Measurements from ENCODE around the gene GIPC3. TPM values are rescaled to one million over a fixed set of nuclear protein-coding genes. Genes with fewer than 3 reads are reported as not detected.

The GIPC3 gene
- total and polyA plus RNA-seq, 2 experiments from 2014 or later = 0.48 to 0.59 TPM

DNA sequence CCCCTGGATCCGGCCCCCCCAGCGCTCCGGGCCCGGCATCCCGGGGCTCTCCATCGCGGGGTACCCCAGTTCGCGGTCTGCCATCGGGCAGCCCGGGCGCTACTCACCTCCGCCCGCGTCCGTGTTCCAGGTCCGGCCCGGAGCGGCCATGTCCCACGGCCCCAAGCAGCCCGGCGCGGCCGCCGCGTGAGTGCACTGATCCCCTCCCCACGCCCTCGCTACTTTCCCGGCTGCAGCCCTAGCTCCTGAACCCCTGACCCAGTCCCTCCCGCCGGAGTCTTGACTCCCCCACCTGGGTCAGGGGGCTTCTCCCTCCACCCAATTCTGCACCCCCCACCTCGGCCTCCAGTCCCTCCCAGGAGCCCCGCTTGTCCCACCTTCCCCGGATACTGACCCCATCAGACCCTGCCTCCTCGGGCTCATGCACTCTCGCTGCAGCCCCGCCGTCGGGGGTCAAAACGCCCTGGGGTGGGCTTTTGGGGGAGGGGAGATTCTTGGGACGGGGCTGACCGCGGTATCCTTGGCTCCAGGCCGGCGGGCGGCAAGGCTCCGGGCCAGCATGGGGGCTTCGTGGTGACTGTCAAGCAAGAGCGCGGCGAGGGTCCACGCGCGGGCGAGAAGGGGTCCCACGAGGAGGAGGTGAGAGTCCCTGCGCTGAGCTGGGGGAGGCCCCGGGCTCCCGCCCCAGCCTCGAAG lies 12.0 kb upstream of the GIPC3 start:
- H3K27ac ChIP-seq (ENCODE audit: low read depth) = no peak overlapping the region
- DNase-seq (ENCODE audit: low spot score) (peak; percentile 51), ATAC-seq (peak; percentile 2)
- no peaks in the 10 kb centered on the region for H3K27me3 ChIP-seq (ENCODE audit: insufficient read depth)
- Mint-ChIP-seq H3K9me3 (no peaks in the 10 kb centered on the region), H3K4me1 (peaks cover 16% of the 10 kb centered on the region), H3K27ac (no peak overlapping the region), H3K27me3 (ENCODE audit: insufficient read depth, low read depth, poor library complexity) (peaks cover 28% of the 10 kb centered on the region), H3K36me3 (ENCODE audit: low read depth) (peaks cover 12% of the 10 kb centered on the region), H3K4me3 (peak overlapping the region; percentile 77)
- H2AFZ ChIP-seq = 0 out of 2 replicates have a peak overlapping the region, but pooled peaks have one; percentile 7
- H3K4me2 ChIP-seq = peak overlapping the region; percentile 91
- no peaks in the 10 kb centered on the region for H3K36me3 ChIP-seq (ENCODE audit: insufficient read depth)
- no peaks in the 10 kb centered on the region for H3K9me2 ChIP-seq (ENCODE audit: insufficient read depth)
- no peaks in the 10 kb centered on the region for H3K79me2 ChIP-seq (replicated peaks; ENCODE audit: insufficient read depth)
- H4K20me1 ChIP-seq (replicated peaks; ENCODE audit: insufficient read depth) = peaks cover 6% of the 10 kb centered on the region
- peak overlapping the region; percentile 92 for H3K4me3 ChIP-seq
- peaks cover 11% of the 10 kb centered on the region for H3F3A ChIP-seq (replicated peaks; ENCODE audit: low read depth)
- peaks cover 19% of the 10 kb centered on the region for H3K4me1 ChIP-seq (ENCODE audit: insufficient read depth)
- TF ChIP-seq, protein P1, sequence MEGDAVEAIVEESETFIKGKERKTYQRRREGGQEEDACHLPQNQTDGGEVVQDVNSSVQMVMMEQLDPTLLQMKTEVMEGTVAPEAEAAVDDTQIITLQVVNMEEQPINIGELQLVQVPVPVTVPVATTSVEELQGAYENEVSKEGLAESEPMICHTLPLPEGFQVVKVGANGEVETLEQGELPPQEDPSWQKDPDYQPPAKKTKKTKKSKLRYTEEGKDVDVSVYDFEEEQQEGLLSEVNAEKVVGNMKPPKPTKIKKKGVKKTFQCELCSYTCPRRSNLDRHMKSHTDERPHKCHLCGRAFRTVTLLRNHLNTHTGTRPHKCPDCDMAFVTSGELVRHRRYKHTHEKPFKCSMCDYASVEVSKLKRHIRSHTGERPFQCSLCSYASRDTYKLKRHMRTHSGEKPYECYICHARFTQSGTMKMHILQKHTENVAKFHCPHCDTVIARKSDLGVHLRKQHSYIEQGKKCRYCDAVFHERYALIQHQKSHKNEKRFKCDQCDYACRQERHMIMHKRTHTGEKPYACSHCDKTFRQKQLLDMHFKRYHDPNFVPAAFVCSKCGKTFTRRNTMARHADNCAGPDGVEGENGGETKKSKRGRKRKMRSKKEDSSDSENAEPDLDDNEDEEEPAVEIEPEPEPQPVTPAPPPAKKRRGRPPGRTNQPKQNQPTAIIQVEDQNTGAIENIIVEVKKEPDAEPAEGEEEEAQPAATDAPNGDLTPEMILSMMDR (conservative IDR thresholded peaks at IDR 0.05; ENCODE audit: low read depth in 2 of 2) = no peak

DNA sequence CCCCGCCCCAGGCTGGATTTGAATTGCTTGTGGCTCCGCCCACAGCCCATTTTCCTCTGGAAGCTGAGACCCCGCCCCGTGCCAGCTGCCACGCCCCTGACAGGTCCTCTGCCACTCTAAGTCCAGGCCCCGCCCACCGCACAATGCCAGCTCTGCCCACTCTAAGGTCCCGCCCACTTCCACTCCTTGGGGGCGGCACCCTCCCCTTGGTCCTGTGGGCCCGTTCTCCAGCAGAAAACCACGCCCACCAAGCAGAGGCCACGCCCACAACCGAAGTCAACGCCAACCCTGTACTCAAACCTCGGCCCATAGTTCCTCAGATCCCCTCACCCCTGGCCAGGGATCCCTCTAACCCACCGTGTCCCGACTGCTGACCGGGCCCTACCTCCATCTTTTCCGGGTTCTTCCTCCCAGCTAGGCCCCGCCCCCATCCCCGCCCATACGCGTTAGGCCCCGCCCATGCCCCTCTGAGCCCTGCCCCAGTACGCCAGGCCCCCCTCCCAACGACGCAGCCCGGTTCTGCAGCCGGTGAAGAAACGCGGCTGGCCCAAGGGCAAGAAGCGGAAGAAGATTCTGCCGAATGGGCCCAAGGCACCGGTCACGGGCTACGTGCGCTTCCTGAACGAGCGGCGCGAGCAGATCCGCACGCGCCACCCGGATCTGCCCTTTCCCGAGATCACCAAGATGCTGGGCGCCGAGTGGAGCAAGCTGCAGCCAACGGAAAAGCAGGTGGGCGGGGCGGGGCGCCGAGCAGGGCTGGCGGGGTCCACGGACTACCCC lies 11.2 kb upstream of the GIPC3 start:
- Histone ChIP-seq H3K9me2 (ENCODE audit: insufficient read depth) (no peaks in the 10 kb centered on the region), H3K27ac (ENCODE audit: low read depth) (no peak overlapping the region; the same call in 1 of the 2 replicates), H4K20me1 (replicated peaks; ENCODE audit: insufficient read depth) (peaks cover 6% of the 10 kb centered on the region), H3K4me3 (peak overlapping the region; percentile 92), H3K36me3 (ENCODE audit: insufficient read depth) (no peaks in the 10 kb centered on the region), H3K79me2 (replicated peaks; ENCODE audit: insufficient read depth) (no peaks in the 10 kb centered on the region), H3K27me3 (ENCODE audit: insufficient read depth) (no peaks in the 10 kb centered on the region), H3K4me2 (peak overlapping the region; percentile 91), H3K4me1 (ENCODE audit: insufficient read depth) (peaks cover 19% of the 10 kb centered on the region), H2AFZ (no peak overlapping the region), H3F3A (replicated peaks; ENCODE audit: low read depth) (peaks cover 11% of the 10 kb centered on the region)
- Mint-ChIP-seq H3K27ac (peak overlapping the region; percentile 88), H3K36me3 (ENCODE audit: low read depth) (peaks cover 12% of the 10 kb centered on the region), H3K27me3 (ENCODE audit: insufficient read depth, low read depth, poor library complexity) (peaks cover 33% of the 10 kb centered on the region), H3K9me3 (no peaks in the 10 kb centered on the region), H3K4me3 (peak overlapping the region; percentile 77), H3K4me1 (peaks cover 16% of the 10 kb centered on the region)
- peak; percentile 5 for ATAC-seq
- DNase-seq (ENCODE audit: low spot score) = peak; percentile 100
- TF ChIP-seq POLR2AphosphoS5 (IDR thresholded peaks at IDR 0.05; ENCODE audit: low read depth) = 0 out of 2 replicates have a peak, but pooled peaks have one; percentile 35
- TF ChIP-seq CREB1 (CRISPR knock-in tag; IDR thresholded peaks at IDR 0.05; ENCODE audit: low read depth) = no peak
- TF ChIP-seq, protein P2, sequence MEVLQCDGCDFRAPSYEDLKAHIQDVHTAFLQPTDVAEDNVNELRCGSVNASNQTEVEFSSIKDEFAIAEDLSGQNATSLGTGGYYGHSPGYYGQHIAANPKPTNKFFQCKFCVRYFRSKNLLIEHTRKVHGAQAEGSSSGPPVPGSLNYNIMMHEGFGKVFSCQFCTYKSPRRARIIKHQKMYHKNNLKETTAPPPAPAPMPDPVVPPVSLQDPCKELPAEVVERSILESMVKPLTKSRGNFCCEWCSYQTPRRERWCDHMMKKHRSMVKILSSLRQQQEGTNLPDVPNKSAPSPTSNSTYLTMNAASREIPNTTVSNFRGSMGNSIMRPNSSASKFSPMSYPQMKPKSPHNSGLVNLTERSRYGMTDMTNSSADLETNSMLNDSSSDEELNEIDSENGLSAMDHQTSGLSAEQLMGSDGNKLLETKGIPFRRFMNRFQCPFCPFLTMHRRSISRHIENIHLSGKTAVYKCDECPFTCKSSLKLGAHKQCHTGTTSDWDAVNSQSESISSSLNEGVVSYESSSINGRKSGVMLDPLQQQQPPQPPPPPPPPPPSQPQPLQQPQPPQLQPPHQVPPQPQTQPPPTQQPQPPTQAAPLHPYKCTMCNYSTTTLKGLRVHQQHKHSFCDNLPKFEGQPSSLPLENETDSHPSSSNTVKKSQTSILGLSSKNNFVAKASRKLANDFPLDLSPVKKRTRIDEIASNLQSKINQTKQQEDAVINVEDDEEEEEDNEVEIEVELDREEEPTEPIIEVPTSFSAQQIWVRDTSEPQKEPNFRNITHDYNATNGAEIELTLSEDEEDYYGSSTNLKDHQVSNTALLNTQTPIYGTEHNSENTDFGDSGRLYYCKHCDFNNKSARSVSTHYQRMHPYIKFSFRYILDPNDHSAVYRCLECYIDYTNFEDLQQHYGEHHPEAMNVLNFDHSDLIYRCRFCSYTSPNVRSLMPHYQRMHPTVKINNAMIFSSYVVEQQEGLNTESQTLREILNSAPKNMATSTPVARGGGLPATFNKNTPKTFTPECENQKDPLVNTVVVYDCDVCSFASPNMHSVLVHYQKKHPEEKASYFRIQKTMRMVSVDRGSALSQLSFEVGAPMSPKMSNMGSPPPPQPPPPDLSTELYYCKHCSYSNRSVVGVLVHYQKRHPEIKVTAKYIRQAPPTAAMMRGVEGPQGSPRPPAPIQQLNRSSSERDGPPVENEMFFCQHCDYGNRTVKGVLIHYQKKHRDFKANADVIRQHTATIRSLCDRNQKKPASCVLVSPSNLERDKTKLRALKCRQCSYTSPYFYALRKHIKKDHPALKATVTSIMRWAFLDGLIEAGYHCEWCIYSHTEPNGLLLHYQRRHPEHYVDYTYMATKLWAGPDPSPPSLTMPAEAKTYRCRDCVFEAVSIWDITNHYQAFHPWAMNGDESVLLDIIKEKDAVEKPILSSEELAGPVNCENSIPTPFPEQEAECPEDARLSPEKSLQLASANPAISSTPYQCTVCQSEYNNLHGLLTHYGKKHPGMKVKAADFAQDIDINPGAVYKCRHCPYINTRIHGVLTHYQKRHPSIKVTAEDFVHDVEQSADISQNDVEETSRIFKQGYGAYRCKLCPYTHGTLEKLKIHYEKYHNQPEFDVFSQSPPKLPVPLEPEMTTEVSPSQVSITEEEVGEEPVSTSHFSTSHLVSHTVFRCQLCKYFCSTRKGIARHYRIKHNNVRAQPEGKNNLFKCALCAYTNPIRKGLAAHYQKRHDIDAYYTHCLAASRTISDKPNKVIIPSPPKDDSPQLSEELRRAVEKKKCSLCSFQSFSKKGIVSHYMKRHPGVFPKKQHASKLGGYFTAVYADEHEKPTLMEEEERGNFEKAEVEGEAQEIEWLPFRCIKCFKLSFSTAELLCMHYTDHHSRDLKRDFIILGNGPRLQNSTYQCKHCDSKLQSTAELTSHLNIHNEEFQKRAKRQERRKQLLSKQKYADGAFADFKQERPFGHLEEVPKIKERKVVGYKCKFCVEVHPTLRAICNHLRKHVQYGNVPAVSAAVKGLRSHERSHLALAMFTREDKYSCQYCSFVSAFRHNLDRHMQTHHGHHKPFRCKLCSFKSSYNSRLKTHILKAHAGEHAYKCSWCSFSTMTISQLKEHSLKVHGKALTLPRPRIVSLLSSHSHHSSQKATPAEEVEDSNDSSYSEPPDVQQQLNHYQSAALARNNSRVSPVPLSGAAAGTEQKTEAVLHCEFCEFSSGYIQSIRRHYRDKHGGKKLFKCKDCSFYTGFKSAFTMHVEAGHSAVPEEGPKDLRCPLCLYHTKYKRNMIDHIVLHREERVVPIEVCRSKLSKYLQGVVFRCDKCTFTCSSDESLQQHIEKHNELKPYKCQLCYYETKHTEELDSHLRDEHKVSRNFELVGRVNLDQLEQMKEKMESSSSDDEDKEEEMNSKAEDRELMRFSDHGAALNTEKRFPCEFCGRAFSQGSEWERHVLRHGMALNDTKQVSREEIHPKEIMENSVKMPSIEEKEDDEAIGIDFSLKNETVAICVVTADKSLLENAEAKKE (CRISPR knock-in tag; IDR thresholded peaks at IDR 0.05) = no peak
- no peak for TF ChIP-seq EZH2phosphoT487 (IDR thresholded peaks at IDR 0.05; ENCODE audit: unreplicated experiment)
- TF ChIP-seq, protein P3, sequence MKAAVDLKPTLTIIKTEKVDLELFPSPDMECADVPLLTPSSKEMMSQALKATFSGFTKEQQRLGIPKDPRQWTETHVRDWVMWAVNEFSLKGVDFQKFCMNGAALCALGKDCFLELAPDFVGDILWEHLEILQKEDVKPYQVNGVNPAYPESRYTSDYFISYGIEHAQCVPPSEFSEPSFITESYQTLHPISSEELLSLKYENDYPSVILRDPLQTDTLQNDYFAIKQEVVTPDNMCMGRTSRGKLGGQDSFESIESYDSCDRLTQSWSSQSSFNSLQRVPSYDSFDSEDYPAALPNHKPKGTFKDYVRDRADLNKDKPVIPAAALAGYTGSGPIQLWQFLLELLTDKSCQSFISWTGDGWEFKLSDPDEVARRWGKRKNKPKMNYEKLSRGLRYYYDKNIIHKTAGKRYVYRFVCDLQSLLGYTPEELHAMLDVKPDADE (IDR thresholded peaks at IDR 0.05) = no peak
